Stomach (tissue), 4 donors: ENCODE results near the gene DMRTB1.

Experiments
- CTCF ChIP-seq, 7 experiments: fragments of 450-650 bp in 4 of 7; fragments of 200-600 bp in 3 of 7; sonication (generic) in 3 of 7; IDR thresholded peaks; one replicate each; pipeline ENCODE4 v1.5.1; 2016 to 2019; ENCODE audit warnings: antibody characterized with exemption in 7 of 7, control low read depth in 2 of 7, mild to moderate bottlenecking in 1 of 7
- EP300 ChIP-seq: sonication (generic); formaldehyde crosslinking; IDR thresholded peaks from one replicate; pipeline ENCODE4 v1.6.1; 2017; ENCODE audit warnings: antibody characterized with exemption
- POLR2A ChIP-seq, 4 donors: fragments of 450-650 bp; IDR thresholded peaks; one replicate each; pipeline ENCODE4 v1.6.1; 2016; ENCODE audit warnings: antibody characterized with exemption in 4 of 4, control low read depth in 2 of 4, mild to moderate bottlenecking in 1 of 4, moderate library complexity in 1 of 4

- TF ChIP-seq CTCF (IDR thresholded peaks at IDR 0.05) (no peak), POLR2A (IDR thresholded peaks at IDR 0.05) (no peak), EP300 (no peak)
Measured at GRCh38 chr1:53507116-53507820, 48.1 kb downstream of the DMRTB1 start.
